ENCODE results near the gene DNAJC5.
"Not testable (repeated sequence)": the region's sequence is repeated elsewhere in the genome, so short reads cannot be mapped to it uniquely, and the experiment has no call there.

The DNAJC5 gene

DNA sequence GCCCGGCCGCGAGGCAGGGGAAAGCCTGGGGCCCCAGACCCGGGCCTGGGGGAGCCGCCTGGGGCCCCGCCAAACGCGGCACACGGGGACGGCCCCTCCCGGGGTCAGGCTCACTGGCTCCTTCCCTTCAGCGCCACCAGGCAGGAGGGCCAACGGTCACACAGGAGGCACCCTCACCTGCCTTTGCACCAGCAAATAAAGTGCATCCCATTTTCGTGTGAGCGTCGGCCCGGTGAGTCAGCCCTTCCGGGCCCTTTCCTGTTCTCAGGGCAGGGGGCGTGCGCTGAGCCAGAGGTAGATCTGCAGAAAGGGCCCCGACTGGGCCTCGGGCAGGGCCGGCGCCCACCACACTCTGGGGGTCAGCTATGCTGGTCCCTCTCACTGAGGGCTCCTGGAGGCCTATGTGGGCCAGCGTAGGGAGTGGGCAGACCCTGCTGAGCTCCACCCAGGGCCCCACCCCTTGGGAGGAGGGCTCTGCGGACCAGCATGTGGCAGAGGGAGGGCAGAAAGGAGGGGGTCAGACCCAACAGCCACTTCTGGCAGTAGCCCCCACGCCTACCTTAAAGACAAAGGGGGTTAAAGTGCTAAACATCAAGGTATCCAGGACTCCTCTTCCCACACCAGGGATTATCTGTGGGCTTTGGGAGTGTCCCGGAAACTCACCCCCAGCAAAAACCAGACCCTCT lies 62.2 kb downstream of the DNAJC5 start:
- DNase-seq, result peak; percentile 79

GRCh38 chr20:63957690-63958441 lies 62.9 kb downstream of the DNAJC5 start:
- no peak for DNase-seq

GRCh38 chr20:63958471-63958870 lies 63.5 kb downstream of the DNAJC5 start:
- DNase-seq, result no peak

GRCh38 chr20:63958964-63959698 lies 64.2 kb downstream of the DNAJC5 start:
- no peak for DNase-seq

DNA sequence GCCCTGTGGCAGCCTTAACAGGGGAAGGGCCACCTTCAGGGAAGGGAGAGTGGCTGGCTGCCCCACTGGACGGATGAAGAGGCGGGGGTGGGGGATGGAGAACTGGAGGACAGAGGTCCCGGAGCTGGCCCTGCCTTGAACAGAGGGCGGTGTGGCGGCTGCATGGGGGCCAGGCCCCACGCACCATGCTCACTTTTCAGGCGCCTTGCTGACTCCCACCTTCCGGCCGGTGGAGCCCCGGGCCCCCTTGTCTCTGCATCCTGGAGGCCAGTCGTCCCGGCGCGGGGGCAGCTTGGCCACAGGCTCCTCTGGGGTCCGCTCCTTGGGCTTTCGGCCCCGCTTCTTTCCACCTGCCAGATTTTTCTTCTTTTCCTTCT lies 64.8 kb downstream of the DNAJC5 start:
- DNase-seq, result no peak

DNA sequence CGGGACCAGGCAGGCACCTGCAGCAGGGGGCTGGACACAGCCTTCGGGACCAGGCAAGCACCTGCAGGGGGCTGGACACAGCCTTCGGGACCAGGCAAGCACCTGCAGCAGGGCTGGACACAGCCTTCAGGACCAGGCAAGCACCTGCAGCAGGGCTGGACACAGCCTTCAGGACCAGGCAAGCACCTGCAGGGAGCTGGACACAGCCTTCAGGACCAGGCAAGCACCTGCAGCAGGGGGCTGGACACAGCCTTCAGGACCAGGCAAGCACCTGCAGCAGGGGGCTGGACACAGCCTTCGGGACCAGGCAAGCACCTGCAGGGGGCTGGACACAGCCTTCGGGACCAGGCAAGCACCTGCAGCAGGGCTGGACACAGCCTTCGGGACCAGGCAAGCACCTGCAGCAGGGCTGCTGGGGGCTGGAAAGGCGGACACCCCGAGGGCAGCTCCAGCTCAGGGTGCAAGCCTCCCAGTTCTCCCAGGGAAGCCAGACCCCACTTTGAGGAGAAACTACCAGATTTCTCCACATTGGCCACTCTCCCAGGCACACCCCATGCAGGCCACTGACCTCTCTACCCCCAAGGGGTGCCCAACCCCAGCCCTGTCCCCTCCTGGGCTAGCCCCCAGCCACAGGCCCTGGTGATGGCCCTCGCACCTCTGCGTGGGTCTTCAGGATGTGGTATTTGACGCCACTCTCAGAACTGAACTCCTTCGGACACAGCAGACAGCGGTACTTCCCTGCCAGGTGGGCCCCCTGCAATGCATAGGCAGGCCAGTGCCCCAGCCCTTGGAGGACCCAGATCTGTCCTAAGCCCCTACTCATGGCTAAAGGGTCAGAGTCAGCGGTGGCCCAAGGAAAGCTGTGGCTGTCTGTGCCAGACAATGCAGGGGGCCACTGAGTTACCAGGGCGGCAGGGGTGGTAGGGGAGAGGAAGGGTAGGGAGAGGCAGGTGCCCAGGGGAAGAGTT lies 66.0 kb downstream of the DNAJC5 start:
- not testable (repeated sequence) for DNase-seq

GRCh38 chr20:63961664-63962425 lies 66.9 kb downstream of the DNAJC5 start:
- DNase-seq, result no peak

DNA sequence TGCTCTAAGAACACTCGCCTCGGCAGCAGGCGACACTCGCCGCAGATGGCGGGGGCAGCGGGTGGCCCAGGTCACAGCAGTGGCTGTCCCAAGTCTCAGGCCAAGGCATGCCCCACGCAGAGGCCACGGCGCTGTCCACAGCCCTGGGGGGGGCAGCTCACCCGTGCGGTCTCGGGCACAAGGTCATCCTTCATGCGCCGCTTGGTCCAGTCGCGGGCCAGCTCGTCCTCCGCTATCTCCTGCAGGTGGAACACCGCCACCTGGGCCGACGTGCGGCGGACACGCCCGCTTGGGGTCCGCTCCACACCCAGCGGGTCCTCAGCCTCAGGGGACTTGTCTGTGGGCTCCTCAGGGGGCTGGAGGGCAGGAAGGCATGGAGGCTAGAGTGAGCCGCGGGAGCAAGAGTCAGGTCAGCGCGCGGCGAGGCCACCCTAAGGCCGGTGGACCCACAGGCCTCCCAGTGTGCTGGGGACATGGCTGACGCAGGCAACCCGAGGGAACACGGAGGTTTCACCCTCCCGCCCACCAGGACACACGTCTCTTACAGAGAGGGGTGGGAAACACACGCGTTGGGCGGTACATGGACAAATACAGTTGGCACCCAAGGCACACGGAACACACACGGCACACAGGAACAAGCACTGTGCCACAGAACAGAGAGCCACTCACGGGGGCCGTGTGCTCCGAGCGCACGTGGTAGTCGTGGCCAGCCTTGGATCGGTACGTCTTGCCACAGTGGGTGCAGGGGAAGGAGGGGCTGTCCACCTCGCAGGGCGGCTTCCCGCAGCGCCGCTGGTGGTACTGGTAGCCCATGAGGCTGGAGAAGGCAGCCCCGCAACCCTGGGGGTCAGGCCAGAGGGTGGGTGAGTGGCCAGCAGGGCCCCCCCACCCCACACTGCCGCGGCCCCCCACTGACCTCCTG lies 67.8 kb downstream of the DNAJC5 start:
- DNase-seq, result no peak

DNA sequence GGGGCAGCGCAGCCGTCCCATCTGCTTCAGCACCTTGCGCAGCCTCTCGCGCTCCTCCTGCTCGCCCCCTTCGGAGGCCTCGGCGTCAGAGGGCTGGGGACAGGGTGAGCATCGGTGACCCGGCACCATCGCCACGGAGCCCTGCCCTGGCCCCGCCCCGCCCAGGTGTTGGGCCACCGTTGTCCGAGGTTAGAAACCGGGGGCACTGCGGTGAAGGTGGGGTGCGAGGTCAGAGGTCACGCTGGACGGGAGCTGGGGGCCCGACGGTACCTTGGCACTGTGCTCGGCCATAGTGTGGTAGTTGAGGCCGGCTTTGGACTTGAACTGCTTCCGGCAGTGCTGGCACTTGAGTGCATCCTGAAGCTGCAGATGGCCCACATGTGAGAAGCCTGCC lies 68.4 kb downstream of the DNAJC5 start:
- DNase-seq, result no peak

DNA sequence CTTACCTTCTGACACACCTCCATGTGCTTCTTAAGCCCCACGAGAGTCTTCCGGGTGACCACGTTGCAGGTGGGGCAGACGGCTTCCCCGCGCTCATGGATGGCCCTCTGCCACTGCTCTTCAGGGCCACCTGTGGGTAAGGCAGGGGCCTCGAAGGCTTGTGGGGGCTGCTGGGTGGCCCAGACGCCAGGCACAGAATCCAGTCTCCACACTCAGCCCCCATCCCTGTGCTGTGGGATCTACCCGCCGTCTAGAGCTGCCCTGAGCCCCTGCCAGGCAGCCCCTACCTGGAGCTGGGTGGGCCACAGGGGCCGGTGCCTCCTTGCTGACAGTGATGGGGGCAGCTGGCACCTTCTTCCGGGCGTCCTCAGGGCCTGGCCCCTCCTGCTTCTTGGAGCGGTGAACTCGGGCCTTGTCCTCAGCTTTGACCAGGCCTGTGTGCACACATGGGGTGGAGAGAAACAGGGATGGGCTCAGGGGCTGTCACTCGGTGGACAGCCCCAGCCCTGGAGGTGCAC lies 68.9 kb downstream of the DNAJC5 start:
- DNase-seq, result no peak

GRCh38 chr20:63964412-63964811 lies 69.5 kb downstream of the DNAJC5 start:
- no peak for DNase-seq

DNA sequence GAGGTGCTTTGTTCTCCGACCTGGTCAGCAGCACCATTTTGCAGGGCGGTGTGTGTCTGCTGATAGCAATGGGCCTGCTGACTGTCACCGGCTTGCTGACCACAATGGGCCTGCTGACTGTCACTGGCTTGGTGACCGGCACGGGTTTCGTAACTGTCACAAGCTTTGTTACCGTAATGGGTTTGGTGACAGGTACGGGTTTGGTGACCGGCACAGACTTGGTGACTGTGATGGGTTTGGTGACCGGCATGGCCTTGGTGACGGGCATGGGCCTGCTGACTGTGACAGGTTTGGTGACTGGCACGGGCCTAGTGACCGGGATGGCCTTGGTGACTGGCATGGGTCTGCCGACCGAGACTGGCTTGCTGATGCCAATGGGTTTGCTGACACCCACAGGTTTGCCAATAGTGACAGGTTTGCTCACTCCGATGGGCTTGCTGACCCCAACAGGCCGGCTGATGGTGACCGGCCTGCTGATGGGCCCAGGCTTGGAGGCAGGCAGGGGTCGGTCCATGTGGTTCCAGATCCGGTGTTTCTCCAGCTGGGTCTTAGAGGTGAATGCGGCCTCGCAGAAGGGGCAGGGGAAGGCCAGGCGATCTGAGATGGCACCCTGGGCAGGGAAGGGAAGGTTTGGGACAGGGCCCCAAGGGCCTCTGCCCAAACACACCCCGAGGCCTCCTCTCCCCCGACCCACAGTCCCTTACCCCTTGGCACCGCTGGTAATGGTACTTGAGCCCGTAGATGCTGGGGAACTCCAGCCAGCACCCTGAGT lies 71.4 kb downstream of the DNAJC5 start:
- no peak for DNase-seq

DNA sequence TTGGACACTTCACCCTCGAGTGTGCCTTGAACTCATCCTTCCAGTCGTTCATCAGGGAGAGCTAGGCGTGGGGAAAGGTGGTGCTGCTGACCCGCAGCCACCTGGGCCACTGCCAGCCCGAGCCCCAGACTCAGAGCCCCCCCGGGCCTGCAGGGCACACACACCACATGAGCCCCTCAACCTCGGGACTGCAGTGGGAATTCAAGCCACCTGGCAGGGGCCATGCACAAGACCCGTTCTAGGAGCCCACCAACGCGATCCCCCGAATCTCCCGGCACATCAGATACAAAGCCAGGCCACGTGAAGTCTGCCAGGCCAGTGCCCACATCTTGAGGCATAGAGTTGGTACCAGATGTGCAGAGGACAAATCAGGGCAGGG lies 72.0 kb downstream of the DNAJC5 start:
- no peak for DNase-seq

- DNase-seq, result no peak
These were observed 72.6 kb downstream of the DNAJC5 start for GRCh38 chr20:63967330-63968135.

DNA sequence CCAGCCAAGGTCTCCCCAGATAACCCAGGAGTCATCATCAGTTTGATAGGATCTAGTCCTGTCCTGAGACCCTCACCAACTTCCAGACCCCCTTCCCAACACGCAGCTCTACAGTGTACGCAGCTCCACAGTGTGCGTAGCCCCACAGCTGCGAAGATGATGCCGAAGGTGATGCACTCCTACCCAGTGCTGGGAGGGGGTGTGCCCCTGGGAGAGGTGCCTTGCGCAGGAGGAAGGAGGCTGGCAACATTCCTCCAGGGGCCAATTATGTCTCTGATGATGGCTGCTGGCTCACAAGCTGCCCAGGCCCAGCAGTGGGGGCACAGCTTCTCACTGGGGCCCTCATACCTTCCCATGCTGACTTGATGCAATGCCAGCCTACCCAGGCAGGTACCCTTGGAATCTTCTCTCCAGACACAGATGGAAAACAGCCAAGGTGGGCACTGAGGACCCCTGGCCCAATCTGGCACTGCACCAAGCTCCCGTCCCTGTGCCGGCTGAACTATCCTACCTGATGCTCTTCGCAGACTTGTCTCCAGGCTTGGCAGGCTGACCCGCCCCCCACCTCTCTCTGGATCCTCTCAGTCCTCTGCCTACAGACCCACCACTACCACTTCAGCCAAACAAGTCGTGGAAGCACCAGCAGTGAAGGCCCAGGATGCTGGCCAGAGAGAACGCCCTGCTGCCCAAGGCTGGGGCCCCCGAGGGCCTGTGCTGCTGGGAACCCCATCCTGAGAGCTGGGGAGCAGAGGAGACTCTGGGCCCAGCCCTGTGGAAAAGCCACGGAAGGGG lies 73.4 kb downstream of the DNAJC5 start:
- DNase-seq, result no peak

- peak; percentile 27 for DNase-seq
These were observed 74.2 kb downstream of the DNAJC5 start for GRCh38 chr20:63968928-63969760.
